HepG2 (cell line): ENCODE results near the gene CD248. TPM values are rescaled to one million over a fixed set of nuclear protein-coding genes. Genes with fewer than 3 reads are reported as not detected.
A peak's percentile ranks its signal among the peaks of the same experiment; 100 is the strongest.

Source experiments
- BRF2 ChIP-seq: sonication (generic); formaldehyde crosslinking; IDR thresholded peaks from 2 replicates; pipeline ENCODE4 v1.8.1; 2022; ENCODE audit warnings: mild to moderate bottlenecking, missing genetic modification reagents
- CBFB ChIP-seq: sonication (generic); formaldehyde crosslinking; IDR thresholded peaks from 2 replicates; pipeline ENCODE4 v1.4.0; 2020; ENCODE audit warnings: missing genetic modification reagents
- FOSL2 ChIP-seq: sonication (generic); formaldehyde crosslinking; IDR thresholded peaks from 2 replicates; pipeline ENCODE4 v1.4.0; 2020; ENCODE audit warnings: missing genetic modification reagents
- FOXJ3 ChIP-seq: sonication (generic); formaldehyde crosslinking; IDR thresholded peaks from 2 replicates; pipeline ENCODE4 v1.4.0; 2020; ENCODE audit warnings: missing genetic modification reagents, mild to moderate bottlenecking, borderline replicate concordance
- IKZF4 ChIP-seq: sonication (generic); formaldehyde crosslinking; IDR thresholded peaks from 2 replicates; pipeline ENCODE4 v1.5.1; 2020; ENCODE audit warnings: borderline replicate concordance, mild to moderate bottlenecking, low read depth, missing genetic modification reagents; ENCODE audit errors: not compliant biosample characterization
- IRX3 ChIP-seq: sonication (generic); formaldehyde crosslinking; IDR thresholded peaks from 2 replicates; pipeline ENCODE4 v1.8.1; 2023; ENCODE audit warnings: mild to moderate bottlenecking, low read depth, missing genetic modification reagents, borderline replicate concordance
- KAT2B ChIP-seq: fragments of 150-350 bp; IDR thresholded peaks from 2 replicates; pipeline ENCODE4 v1.6.1; 2014; ENCODE audit warnings: low read depth, low read length, borderline replicate concordance
- MED13 ChIP-seq: sonication (generic); formaldehyde crosslinking; IDR thresholded peaks from 2 replicates; pipeline ENCODE4 v1.5.0; 2020; ENCODE audit warnings: missing genetic modification reagents
- MYPOP ChIP-seq: sonication (generic); formaldehyde crosslinking; IDR thresholded peaks from 2 replicates; pipeline ENCODE4 v1.8.1; 2023; ENCODE audit warnings: mild to moderate bottlenecking, moderate library complexity, missing genetic modification reagents
- NAIF1 ChIP-seq: sonication (generic); formaldehyde crosslinking; IDR thresholded peaks from 2 replicates; pipeline ENCODE4 v1.5.0; 2020; ENCODE audit warnings: mild to moderate bottlenecking, missing genetic modification reagents, borderline replicate concordance
- PATZ1 ChIP-seq: sonication (generic); formaldehyde crosslinking; IDR thresholded peaks from 2 replicates; pipeline ENCODE4 v1.4.0; 2020; ENCODE audit warnings: missing genetic modification reagents
- PPARG ChIP-seq: conservative IDR thresholded peaks from 2 replicates; pipeline ENCODE4 v1.6.1; 2016; ENCODE audit warnings: missing biosample characterization, missing genetic modification reagents
- RNF219 ChIP-seq: sonication (generic); formaldehyde crosslinking; IDR thresholded peaks from 2 replicates; pipeline ENCODE4 v1.5.0; 2020; ENCODE audit warnings: mild to moderate bottlenecking, missing genetic modification reagents
- USF2 ChIP-seq, 2 experiments: sonication (generic) in 1 of 2; formaldehyde crosslinking in 1 of 2; IDR thresholded peaks; 2 replicates each; pipeline versions ENCODE4 v1.5.1 to v1.6.1; 2011 to 2020; ENCODE audit warnings: borderline replicate concordance in 1 of 2, low read depth in 1 of 2, low read length in 1 of 2, mild to moderate bottlenecking in 1 of 2, missing genetic modification reagents in 1 of 2, moderate library complexity in 1 of 2
- ZBTB21 ChIP-seq: sonication (generic); formaldehyde crosslinking; IDR thresholded peaks from 2 replicates; pipeline ENCODE4 v1.4.0; 2020; ENCODE audit warnings: missing genetic modification reagents
- ZMAT3 ChIP-seq: sonication (generic); formaldehyde crosslinking; conservative IDR thresholded peaks from 2 replicates; pipeline ENCODE4 v1.7.0; 2021; ENCODE audit warnings: missing genetic modification reagents
- ZNF607 ChIP-seq: sonication (generic); formaldehyde crosslinking; IDR thresholded peaks from 2 replicates; pipeline ENCODE4 v1.5.1; 2020; ENCODE audit warnings: missing genetic modification reagents, mild to moderate bottlenecking, borderline replicate concordance
- ZNF629 ChIP-seq: sonication (generic); formaldehyde crosslinking; conservative IDR thresholded peaks from 2 replicates; pipeline ENCODE4 v1.5.0; 2020; ENCODE audit warnings: missing genetic modification reagents
- ZNF790 ChIP-seq: sonication (generic); formaldehyde crosslinking; IDR thresholded peaks from 2 replicates; pipeline ENCODE4 v1.8.0; 2022; ENCODE audit warnings: missing genetic modification reagents, mild to moderate bottlenecking, borderline replicate concordance
- ZZZ3 ChIP-seq: sonication (generic); formaldehyde crosslinking; IDR thresholded peaks from 2 replicates; pipeline ENCODE4 v1.4.0; 2020; ENCODE audit warnings: missing genetic modification reagents, mild to moderate bottlenecking, borderline replicate concordance
- polyA plus RNA-seq, 8 experiments: library from polyadenylated mRNA; depleted of rRNA in 3 of 8; stranded (reverse) in 7 of 8; unstranded in 1 of 8; fragments of >200 nt; fragmentation: Illumina TruSeq in 4 of 8; extraction: Trizol in 4 of 8; gene quantifications; 2 replicates each; pipeline versions ENCODE4 v1.2.1 to v1.2.3, GENCODE V29; 2011 to 2016; ENCODE audit warnings: low read depth in 4 of 8, missing spikeins in 1 of 8, mixed read lengths in 1 of 8; ENCODE audit not compliant: insufficient read depth in 1 of 8
- total RNA-seq, 5 experiments: library from RNA; depleted of rRNA; stranded (reverse); fragments of >200 nt; fragmentation: Illumina TruSeq; extraction: Trizol; gene quantifications; 2 replicates each; pipeline ENCODE4 v1.2.3, GENCODE V29; 2016; ENCODE audit warnings: low read depth in 1 of 5

CD248 gene
- total and polyA plus RNA-seq, 2 of the 13 experiments (the other 11 are each of a cell fraction or from before 2014, with no cell fraction given): 0.25 to 0.35 TPM

GRCh38 chr11:66312549-66313320, 4.1 kb downstream of the CD248 start (continued):
- TF ChIP-seq RNF219 (CRISPR knock-in tag): no peak
- TF ChIP-seq KAT2B: no peak
- TF ChIP-seq ZZZ3: no peak
- no peak for TF ChIP-seq NAIF1 (CRISPR knock-in tag)
- 0 out of 2 replicates have a peak, but pooled peaks have one; percentile 8 for TF ChIP-seq FOSL2 (CRISPR knock-in tag)
- TF ChIP-seq MYPOP (CRISPR knock-in tag): no peak
- TF ChIP-seq ZNF607 (CRISPR knock-in tag): no peak; the same call in 1 of the 2 replicates
- TF ChIP-seq ZNF790: no peak
- no peak for TF ChIP-seq ZMAT3 (CRISPR knock-in tag)
- peak; percentile 30 for TF ChIP-seq PATZ1 (CRISPR knock-in tag)
- no peak for TF ChIP-seq ZNF629 (CRISPR knock-in tag)
- TF ChIP-seq USF2 (IDR thresholded peaks at IDR 0.05; ENCODE audit: low read depth, low read length): no peak
- no peak for TF ChIP-seq USF2 (CRISPR knock-in tag; IDR thresholded peaks at IDR 0.05; ENCODE audit: borderline replicate concordance)
- TF ChIP-seq ZBTB21 (CRISPR knock-in tag): no peak
- TF ChIP-seq CBFB: no peak
- no peak; the same call in 1 of the 2 replicates for TF ChIP-seq MED13 (CRISPR knock-in tag)
- TF ChIP-seq FOXJ3 (CRISPR knock-in tag): no peak
- TF ChIP-seq BRF2 (CRISPR knock-in tag): no peak
- no peak; the same call in 1 of the 2 replicates for TF ChIP-seq PPARG
- no peak for TF ChIP-seq IKZF4
- TF ChIP-seq IRX3 (CRISPR knock-in tag): no peak
